NCI-H2227 treated with DMSO at 0.1 percent for 48 hours (cell line): ENCODE measurements around the gene SNRNP27.

ENCODE experiments used
- DNase-seq: peaks from one replicate; lab custom pipeline; 2025; lab: John Stamatoyannopoulos, UW

SNRNP27 gene

GRCh38 chr2:69916106-69916505, 22.4 kb downstream of the SNRNP27 start:
- no peak for DNase-seq

DNA sequence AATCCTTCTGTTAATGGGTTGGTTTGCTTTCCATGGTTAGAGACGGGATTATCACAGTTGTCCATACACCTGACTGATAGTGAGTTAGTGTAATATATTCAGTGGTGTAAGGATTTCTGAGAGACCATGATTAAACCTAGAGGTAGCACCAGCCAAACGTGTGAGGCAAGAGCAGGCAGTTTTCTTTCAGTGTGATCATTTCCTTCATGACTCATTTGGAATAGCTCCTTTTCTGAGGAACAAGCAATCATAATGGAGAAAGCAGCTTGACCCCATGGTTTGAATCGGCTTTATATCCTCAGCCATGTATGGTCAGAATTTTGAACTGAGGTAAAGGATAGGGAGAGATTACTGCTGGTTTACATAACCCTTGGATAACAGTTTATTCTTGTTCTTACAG, 24.1 kb downstream of the SNRNP27 start:
- DNase-seq = no peak

DNA sequence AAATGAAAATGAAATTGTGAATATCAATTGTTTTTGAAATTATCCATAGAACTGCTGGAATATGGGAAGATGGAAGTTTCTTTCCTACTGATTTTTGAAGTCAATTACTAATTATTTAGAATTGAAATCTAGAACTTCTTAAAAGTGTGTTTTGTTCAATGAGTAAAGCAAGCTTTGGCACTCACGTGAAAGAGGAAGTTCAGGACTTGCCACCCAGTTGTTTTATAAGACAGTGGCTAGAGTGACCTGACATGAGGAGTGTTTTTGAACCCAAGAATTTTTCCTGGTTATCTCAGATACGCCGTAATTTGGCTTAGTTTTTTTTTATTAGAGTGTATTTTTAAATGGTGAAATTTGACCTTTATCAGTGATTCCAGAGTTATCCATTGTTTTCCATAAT, 24.6 kb downstream of the SNRNP27 start:
- no peak for DNase-seq

GRCh38 chr2:69923116-69923515, 29.4 kb downstream of the SNRNP27 start:
- no peak for DNase-seq

DNA sequence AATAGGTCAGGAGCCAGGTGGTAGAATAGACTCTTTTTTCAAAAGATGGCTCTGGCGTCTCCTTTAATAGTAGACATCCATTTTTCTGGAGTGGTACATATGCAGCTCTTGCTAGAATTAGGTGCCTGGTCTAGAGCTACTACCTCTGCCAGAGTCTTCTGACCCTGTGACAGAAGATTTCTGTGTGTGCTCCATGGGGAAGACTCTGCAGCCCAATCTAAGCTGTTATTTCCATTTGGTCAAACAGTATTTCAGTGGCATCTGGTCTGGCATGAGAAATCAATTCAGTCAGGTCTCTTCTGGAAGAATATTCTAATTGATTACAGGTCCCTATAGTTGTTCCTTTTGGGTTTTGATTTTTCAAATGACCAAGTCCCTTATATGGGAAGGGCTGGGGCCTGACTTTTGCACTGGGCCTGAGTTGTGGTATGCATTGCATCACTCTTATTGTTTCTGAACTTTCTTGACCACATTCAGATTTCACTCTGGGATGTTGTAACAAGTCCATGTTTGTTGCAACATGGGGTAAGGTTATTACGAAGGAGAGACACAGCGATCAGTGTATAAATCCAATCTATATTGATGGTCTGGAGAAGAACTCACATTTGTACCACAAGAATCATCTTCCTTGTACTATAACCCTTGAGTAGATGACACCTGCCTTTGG, 33.2 kb downstream of the SNRNP27 start:
- DNase-seq = no peak

DNA sequence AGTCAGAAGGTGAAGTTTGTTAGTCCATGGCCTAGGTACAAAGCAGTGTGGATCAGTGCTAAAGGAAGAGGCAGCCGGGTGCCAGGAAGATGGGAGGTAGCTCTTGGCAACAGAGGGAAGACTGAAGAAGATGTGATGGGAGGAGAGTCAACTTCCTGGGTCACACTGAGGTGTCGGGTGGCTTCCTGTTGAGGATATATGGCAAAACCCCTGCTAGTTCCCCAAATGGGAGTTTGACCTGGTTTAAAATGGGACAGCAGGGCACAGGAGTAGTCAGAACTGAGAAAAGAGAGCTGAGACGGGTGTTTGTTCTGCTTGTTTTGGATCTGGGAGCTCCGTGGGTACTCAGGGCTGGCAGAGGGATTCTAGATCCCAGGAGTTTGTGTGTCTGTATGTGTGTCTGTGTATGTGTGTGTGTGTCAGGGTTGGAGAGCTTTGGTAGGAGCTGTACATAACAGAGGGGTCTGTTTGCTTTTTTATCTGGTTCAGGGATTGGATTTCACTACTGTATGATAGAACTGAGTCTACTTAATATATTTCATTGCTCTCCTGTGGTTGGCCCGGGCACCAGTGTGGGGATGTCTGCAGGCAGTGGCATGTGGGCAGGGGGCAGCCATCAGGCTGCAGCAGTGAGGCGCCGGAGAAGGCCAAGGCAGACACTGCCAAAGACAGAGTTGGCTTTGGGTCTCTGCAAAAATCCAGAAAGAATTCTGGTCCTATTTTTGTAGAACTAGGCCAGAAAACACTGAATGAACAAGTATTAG, 38.3 kb downstream of the SNRNP27 start:
- DNase-seq = no peak

- no peak for DNase-seq
These were observed 38.8 kb downstream of the SNRNP27 start for GRCh38 chr2:69932596-69932922.

DNA sequence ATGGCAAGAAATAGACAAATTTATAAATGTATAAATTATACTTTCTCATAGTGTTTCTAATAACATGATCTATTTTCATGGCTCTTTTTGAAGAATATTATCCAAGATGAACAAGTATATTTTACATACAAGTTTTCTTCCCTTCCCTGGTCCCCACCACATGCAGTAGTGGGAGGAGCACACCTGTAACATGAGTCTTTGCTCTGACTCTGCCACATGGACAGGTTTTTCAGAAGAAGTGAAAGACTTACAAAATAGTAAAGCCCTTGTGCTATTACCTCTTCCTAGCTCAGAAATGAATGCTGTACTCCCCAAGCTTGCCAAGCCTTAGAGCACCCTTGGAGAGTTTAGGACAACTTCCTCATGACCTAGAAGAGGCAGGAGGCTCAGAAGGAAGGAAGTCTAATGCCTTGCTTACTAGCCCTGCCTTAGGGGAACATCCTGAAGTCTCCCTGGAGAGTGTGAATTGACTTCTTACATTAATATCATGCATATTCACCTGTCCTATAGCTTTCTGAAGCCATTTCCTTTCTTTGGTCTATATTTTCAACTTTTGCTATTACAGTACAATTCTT, 39.6 kb downstream of the SNRNP27 start:
- no peak for DNase-seq

DNA sequence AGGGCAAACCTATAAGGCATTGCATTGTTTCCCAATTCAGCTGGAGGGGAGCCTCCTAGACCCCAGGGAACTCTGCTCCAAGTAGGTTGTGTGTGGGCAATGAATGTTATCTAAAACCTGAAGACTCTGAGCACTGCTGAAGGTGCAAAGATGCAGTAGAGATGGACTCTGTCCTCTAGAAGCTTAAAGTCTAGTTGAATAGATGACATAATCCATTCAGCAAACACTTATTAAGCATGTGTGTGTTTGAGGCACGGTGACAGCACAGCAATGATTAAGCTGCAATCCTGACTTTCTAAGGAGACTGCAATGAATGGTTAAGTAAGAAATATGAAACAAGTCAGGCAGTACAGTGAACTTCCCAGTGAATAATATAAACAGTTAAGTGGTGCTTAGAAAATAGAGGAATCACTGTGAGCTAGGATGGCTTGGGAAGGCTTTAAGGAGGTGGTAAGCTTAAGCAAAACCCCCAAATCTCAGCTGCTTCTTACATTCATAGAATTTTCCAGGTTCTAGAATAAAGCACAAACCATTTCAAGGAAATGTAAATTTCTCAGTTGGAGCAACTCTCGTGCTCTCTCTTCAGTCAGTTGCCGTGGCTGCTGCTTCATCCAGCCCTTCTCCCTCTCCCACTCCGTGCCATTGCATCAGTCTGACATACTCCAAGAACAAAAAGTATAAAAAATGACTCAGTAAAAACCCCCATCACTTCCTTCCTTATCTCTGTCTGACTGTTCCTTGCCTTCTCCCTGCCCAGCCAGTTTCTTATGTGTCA, 40.3 kb downstream of the SNRNP27 start:
- DNase-seq = no peak

- DNase-seq = no peak
These were observed 40.8 kb downstream of the SNRNP27 start for GRCh38 chr2:69934614-69934908.

- DNase-seq = no peak
These were observed 41.3 kb downstream of the SNRNP27 start for GRCh38 chr2:69935011-69935410.

GRCh38 chr2:69936906-69937305, 43.1 kb downstream of the SNRNP27 start:
- DNase-seq = no peak

DNA sequence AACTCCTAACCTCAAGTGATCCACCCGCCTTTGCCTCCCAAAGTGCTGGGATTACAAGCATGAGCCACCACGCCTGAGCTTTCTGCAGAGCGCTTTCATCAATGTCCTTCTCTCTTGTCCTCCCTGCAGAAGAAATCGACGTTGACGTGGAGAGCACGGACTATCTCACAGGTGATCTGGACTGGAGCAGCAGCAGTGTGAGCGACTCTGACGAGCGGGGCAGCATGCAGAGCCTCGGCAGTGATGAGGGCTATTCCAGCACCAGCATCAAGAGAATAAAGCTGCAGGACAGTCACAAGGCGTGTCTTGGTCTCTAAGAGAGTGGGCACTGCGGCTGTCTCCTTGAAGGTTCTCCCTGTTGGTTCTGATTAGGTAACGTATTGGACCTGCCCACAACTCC, 44.2 kb downstream of the SNRNP27 start:
- DNase-seq = no peak

DNA sequence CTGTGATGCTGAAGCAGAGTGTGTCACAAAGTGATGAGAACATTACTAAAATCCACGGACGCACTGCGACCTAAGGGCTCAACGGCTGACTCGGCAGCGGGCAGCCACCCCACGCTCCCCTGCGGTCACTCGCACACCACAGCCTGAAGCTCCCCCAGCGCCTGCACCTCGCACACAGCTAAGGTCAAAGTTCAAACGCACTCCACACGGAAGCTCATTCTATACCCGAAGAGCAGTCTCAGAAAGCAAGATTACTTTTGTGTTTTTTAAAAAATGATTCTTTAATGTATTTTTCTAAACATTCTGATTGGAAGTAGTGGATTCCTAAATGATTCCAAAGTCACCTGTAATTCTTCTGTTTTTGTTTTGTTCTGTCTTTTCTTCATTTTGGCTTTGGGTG, 46.0 kb downstream of the SNRNP27 start:
- DNase-seq = no peak

DNA sequence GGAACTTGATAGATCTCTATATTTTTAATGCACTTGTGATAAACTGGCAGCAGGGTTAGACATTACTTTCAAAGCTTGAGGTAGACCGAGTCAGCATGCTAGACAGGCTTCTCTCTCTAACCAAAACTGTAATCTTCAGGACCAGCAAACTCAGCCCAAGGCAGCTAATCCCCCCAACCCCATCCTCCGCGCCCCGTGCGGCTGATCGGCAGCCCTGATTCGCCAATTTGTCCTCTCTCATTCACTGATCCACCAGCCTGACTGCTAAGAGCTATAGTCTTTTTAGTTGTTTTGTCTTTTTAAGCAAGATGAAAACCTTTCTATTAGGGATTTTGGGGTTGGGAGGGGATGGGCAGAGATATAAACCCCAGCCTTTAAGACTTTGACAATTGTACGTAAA, 46.9 kb downstream of the SNRNP27 start:
- no peak for DNase-seq

GRCh38 chr2:69943000-69943842, 49.5 kb downstream of the SNRNP27 start:
- DNase-seq = no peak

DNA sequence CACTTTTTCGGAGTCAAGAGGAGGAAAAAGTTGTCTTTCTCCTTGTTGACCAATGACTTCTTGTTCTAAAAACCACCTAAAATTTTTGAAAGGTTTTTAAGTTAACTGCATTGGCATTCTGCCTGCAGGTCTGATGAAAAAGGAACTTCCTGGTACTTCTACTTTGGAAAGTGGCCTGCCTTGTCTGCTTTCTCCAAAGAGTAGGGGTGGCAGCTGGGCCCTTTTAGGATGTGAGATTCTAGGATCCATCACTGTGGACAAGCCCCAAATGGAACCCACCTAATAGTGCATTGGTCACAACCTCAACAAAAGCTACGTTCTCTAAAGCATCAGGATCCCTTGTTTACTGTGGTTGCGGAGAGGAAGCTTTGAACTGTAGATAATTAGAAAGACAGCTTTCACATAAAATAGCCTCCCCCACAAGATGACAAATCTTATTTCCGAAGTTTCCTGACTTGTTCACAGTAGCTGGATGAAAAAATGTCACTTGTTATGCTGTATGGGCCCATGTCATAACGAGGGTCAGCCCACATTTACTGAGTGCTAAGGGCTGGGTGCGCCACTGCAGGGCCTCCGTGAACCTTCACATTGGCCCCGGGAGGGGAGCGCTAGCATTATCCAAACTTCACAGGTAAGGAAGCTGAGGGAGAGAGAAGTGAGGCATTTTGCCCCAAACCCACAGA, 50.2 kb downstream of the SNRNP27 start:
- DNase-seq = no peak

GRCh38 chr2:69944756-69945155, 51.0 kb downstream of the SNRNP27 start:
- DNase-seq = no peak

DNA sequence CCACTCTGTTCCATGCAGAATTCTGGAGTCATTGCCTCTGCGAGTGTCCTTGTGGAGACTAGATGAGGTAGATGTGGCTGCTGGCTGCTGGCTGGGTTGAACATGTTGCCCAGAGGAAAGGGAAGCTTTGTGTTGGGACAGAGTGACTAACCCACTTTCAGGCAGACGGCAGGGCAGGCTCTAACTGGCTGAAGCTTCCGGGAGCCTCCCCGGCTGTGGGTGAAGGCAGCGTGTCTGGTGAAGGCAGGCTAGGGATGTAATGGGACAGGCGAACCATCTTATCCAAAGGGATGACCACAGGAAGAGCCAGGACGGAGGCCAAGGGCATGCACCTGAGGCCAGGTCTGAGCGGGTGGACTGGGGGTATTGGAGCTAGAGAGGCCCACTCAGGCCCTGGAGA, 51.7 kb downstream of the SNRNP27 start:
- no peak for DNase-seq

- no peak for DNase-seq
These were observed 52.2 kb downstream of the SNRNP27 start for GRCh38 chr2:69945941-69946340.
